ENCODE results near the gene NR2F2.

The NR2F2 gene

DNA sequence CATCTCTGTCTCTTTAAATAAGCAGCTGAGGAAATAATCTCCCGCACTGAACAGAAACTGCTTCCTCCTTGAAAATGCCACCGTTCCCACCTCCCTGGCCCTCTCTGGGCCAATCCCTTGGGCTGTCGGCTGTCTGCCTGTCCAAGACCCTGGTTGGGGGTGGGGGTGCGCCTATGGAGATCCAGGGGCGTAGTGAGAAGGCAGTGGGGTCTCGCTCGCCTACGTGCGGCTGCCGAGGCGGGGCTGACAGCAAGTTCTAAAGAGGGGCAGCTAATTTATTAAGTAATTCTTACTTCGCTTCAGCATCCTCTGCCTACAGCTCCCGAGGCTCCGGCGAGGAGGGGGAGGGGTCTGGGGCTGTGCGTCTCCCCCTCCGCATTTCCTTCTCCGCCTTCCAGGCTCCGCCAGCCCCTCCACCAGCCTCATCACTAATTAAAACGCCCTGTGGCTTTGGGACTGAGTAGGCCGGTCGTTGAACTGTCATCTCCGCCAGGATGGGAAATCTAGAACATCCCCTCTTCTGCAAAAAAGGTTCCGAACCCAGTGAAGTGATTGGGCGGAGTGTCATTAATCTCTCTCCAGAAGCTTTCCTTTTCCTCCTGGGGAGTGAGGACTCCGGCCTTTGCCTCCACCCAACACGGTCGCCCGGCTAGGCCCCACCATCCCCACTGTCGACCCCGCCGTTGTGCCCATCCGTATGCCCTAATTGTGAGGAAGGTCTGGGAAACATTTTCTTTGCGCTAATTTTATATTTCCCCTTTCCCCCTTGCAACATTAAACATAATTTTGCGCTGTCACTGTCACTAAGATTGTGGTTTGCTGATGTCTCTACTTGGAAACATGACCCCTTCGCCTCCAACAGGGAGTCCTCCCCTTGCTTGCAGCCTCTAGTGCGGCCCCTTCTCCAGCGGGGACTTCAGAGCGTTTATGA is 16.9 kb downstream of the NR2F2 start:
- TF ChIP-seq CTCF (IDR thresholded peaks at IDR 0.05; ENCODE audit: low read length, missing control alignments) = no peak
- peak; percentile 80 for DNase-seq (ENCODE audit: low read depth)
- peak overlapping the region; percentile 56 for H3K4me3 ChIP-seq (replicated peaks; ENCODE audit: low read depth, low read length)

GRCh38 chr15:96348112-96349027 is 17.9 kb downstream of the NR2F2 start:
- no peak for TF ChIP-seq CTCF (IDR thresholded peaks at IDR 0.05; ENCODE audit: low read length, missing control alignments)
- no peak overlapping the region for H3K4me3 ChIP-seq (replicated peaks; ENCODE audit: low read depth, low read length)
- peak; percentile 30 for DNase-seq (ENCODE audit: low read depth)

- peak; percentile 20 for DNase-seq (ENCODE audit: low read depth)
- TF ChIP-seq CTCF (IDR thresholded peaks at IDR 0.05; ENCODE audit: low read length, missing control alignments) = no peak
- H3K4me3 ChIP-seq (replicated peaks; ENCODE audit: low read depth, low read length) = no peak overlapping the region
These were observed 18.7 kb downstream of the NR2F2 start for GRCh38 chr15:96349034-96349856.

GRCh38 chr15:96349857-96350720 is 19.6 kb downstream of the NR2F2 start:
- DNase-seq (ENCODE audit: low read depth) = peak; percentile 24
- no peak for TF ChIP-seq CTCF (IDR thresholded peaks at IDR 0.05; ENCODE audit: low read length, missing control alignments)
- no peak overlapping the region for H3K4me3 ChIP-seq (replicated peaks; ENCODE audit: low read depth, low read length)

- H3K4me3 ChIP-seq (replicated peaks; ENCODE audit: low read depth, low read length) = no peak overlapping the region
- no peak for DNase-seq (ENCODE audit: low read depth)
- TF ChIP-seq CTCF (IDR thresholded peaks at IDR 0.05; ENCODE audit: low read length, missing control alignments) = no peak
These were observed 20.6 kb downstream of the NR2F2 start for GRCh38 chr15:96350934-96351724.
